NCI-H2196 treated with DMSO at 0.1 percent for 48 hours (cell line): ENCODE results near the gene DOK3.
"Not testable (repeated sequence)": the region's sequence is repeated elsewhere in the genome, so short reads cannot be mapped to it uniquely, and the experiment has no call there.

ENCODE experiments used
- DNase-seq: peaks from one replicate; lab custom pipeline; 2025; ENCODE audit not compliant: unreplicated experiment; lab: John Stamatoyannopoulos, UW

The DOK3 gene

GRCh38 chr5:177498013-177498787 lies 11.4 kb downstream of the DOK3 start:
- DNase-seq, result no peak

GRCh38 chr5:177497292-177498012 lies 12.2 kb downstream of the DOK3 start, which contains the start of gene PDLIM7:
Gene PDLIM7 (minus strand): TSS chr5:177497604. CDS start chr5:177496512, 1,092 bp downstream.
- peak; percentile 85 for DNase-seq

GRCh38 chr5:177496727-177497291 lies 12.8 kb downstream of the DOK3 start:
- peak; percentile 20 for DNase-seq

- DNase-seq, result peak; percentile 38
Measured at GRCh38 chr5:177496070-177496726, 13.4 kb downstream of the DOK3 start.

GRCh38 chr5:177495243-177496060 lies 14.2 kb downstream of the DOK3 start:
- DNase-seq, result no peak

GRCh38 chr5:177494346-177495195 lies 15.1 kb downstream of the DOK3 start:
- no peak for DNase-seq

- no peak for DNase-seq
Measured at GRCh38 chr5:177493795-177494345, 15.8 kb downstream of the DOK3 start.

- no peak for DNase-seq
Measured at GRCh38 chr5:177492841-177493240, 16.8 kb downstream of the DOK3 start.

GRCh38 chr5:177491983-177492746 lies 17.5 kb downstream of the DOK3 start:
- no peak for DNase-seq

GRCh38 chr5:177491429-177491945 lies 18.1 kb downstream of the DOK3 start:
- DNase-seq, result no peak

- DNase-seq, result no peak
Measured at GRCh38 chr5:177490992-177491391, 18.6 kb downstream of the DOK3 start.

GRCh38 chr5:177490311-177490991 lies 19.2 kb downstream of the DOK3 start:
- DNase-seq, result no peak

GRCh38 chr5:177489119-177489716 lies 20.4 kb downstream of the DOK3 start:
- no peak for DNase-seq

GRCh38 chr5:177487975-177488374 lies 21.7 kb downstream of the DOK3 start:
- DNase-seq, result no peak

- DNase-seq, result no peak
Measured at GRCh38 chr5:177487144-177487543, 22.5 kb downstream of the DOK3 start.

GRCh38 chr5:177486256-177486655 lies 23.4 kb downstream of the DOK3 start:
- no peak for DNase-seq

GRCh38 chr5:177485753-177486152 lies 23.9 kb downstream of the DOK3 start:
- not testable (repeated sequence) for DNase-seq
